NCI-H526 treated with DMSO at 0.1 percent for 48 hours (cell line): ENCODE measurements around the gene ATAD3B.
"Not testable (repeated sequence)": the region's sequence is repeated elsewhere in the genome, so short reads cannot be mapped to it uniquely, and the experiment has no call there.

Source experiments
- DNase-seq: peaks from one replicate; lab custom pipeline; 2025; lab: John Stamatoyannopoulos, UW

The ATAD3B gene

GRCh38 chr1:1479547-1480487 lies 8.3 kb downstream of the ATAD3B start:
- DNase-seq: no peak

- DNase-seq: not testable (repeated sequence)
Observed at GRCh38 chr1:1480488-1480867, 8.9 kb downstream of the ATAD3B start.

- DNase-seq: not testable (repeated sequence)
Observed at GRCh38 chr1:1481811-1482210, 10.2 kb downstream of the ATAD3B start.

- DNase-seq: no peak
Observed at GRCh38 chr1:1482856-1483255, 11.3 kb downstream of the ATAD3B start.

GRCh38 chr1:1483714-1484113 lies 12.1 kb downstream of the ATAD3B start:
- DNase-seq: no peak

GRCh38 chr1:1484976-1485750 lies 13.6 kb downstream of the ATAD3B start:
- DNase-seq: not testable (repeated sequence)

GRCh38 chr1:1485755-1486317 lies 14.3 kb downstream of the ATAD3B start:
- not testable (repeated sequence) for DNase-seq

- DNase-seq: no peak
Observed at GRCh38 chr1:1487701-1488100, 16.1 kb downstream of the ATAD3B start.

- no peak for DNase-seq
Observed at GRCh38 chr1:1489231-1489630, 17.7 kb downstream of the ATAD3B start.

- DNase-seq: no peak
Observed at GRCh38 chr1:1489861-1490260, 18.3 kb downstream of the ATAD3B start.

- no peak for DNase-seq
Observed at GRCh38 chr1:1490633-1491230, 19.2 kb downstream of the ATAD3B start.

GRCh38 chr1:1491601-1492000 lies 20.0 kb downstream of the ATAD3B start:
- DNase-seq: no peak

GRCh38 chr1:1494311-1494710 lies 22.7 kb downstream of the ATAD3B start:
- not testable (repeated sequence) for DNase-seq

GRCh38 chr1:1495461-1495975 lies 24.0 kb downstream of the ATAD3B start:
- DNase-seq: not testable (repeated sequence)

GRCh38 chr1:1504777-1505365 lies 33.3 kb downstream of the ATAD3B start:
- DNase-seq: peak; percentile 75

GRCh38 chr1:1505366-1505798 lies 33.8 kb downstream of the ATAD3B start:
- not testable (repeated sequence) for DNase-seq

GRCh38 chr1:1505801-1506200 lies 34.2 kb downstream of the ATAD3B start:
- DNase-seq: not testable (repeated sequence)

- DNase-seq: no peak
Observed at GRCh38 chr1:1507305-1507704, 35.7 kb downstream of the ATAD3B start.

- not testable (repeated sequence) for DNase-seq
Observed at GRCh38 chr1:1508775-1509464, 37.4 kb downstream of the ATAD3B start.

GRCh38 chr1:1509465-1509850 lies 37.9 kb downstream of the ATAD3B start:
- DNase-seq: not testable (repeated sequence)
